GM19397 (cell line): Measurements from ENCODE around the gene PRLH.

Source experiments
- ATAC-seq: cut with Tn5 transposase; IDR thresholded peaks from one replicate; pipeline ENCODE4 v1.9.1; 2021; ENCODE audit warnings: mild to moderate bottlenecking, moderate library complexity; ENCODE audit not compliant: unreplicated experiment

Gene PRLH

DNA sequence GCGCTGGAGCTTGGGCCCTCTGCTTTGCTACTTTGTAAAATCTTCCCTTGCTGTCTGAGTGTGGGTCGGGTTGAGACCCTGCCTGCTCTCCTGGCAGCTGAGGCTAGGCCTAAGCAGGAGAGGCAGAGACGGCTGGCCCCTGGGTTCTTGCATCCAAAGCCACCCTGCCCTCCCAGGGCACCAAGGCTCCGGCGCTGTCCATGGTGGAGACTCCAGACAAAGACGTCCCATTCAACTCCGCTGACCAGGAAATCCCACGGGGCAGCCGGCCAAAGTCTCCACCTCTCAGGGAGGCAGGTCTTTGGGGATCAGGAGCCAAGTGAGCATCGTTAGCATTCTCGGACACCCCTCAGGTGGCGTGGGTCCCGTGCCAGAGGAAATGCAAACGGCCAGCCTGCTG, 2.6 kb upstream of the PRLH start:
- no peak for ATAC-seq

DNA sequence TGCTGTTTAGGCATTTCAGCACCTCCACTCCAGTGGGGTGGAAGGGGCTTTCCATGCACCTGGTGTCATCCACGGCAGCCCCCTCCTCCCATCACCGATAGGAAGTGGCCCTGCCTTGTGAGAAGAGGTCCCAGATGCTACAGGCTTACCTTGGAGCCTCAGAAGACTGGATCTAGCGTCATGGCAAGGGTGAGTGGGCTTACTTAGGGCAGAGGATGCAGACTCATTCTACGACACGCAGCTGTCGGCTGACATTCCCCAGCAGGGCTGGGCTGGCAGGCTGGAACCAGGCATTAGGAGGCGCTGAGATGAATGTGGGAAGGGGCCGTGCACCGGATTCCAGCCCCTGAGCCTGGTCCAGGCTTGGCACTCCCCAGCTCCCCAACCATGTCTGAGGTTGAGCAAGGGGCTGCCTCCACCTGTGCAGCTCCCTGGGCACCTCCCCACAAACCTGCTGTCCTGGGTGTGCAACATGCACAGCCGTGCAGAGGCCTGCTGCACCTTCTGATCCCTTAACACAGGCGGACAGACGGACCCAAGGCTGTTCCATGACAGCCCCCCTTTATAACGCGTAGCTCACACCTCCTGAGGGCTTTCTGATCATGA, 1.7 kb upstream of the PRLH start:
- ATAC-seq = no peak

DNA sequence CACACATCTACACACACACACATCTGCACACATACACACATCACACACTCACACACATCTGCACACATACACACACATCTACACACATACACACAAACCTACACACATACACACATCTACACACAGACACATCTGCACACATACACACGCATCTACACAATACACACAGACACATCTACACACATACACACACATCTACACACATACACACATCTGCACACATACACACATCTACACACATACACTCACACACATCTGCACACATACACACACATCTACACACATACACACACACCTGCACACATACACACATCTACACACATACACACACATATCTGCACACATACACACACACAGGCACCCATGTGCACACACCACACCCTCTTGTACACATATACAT, 400 bp upstream of the PRLH start:
- no peak for ATAC-seq

DNA sequence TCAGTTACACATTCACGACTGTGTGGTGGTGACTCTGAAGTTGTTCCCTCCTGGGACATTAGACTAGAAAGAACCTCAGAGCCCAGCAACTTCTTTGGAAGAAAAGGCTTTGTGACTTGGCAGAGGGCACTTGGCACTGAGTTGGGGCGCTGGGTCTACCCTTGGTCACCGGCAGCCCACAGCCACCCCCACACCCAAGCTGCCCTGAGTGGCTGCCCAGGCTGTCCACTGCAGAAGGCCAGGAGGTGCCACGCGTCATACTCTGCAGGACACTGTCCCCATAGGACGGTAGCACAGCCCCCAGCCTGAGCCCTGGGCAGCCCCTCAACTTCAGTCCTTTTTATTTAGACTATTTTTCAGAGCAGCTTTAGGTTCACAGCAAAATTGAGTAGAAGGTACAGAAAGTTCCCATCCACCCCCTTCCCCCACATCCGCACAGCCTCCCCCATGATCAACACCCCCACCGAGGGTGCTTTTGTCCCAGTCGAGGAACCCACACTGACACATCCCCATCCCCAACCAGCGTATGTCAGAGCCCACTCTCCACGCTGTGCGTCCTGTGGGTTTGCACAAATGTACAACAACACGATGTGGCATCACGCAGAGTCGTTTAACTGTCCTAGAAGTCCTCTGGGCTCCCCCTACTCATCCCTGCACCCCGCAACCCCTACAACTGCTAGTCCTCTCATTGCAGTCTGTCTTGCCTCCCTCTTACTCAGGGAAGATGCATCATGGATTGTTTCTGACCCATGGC, 1.1 kb downstream of the PRLH start:
- no peak for ATAC-seq

DNA sequence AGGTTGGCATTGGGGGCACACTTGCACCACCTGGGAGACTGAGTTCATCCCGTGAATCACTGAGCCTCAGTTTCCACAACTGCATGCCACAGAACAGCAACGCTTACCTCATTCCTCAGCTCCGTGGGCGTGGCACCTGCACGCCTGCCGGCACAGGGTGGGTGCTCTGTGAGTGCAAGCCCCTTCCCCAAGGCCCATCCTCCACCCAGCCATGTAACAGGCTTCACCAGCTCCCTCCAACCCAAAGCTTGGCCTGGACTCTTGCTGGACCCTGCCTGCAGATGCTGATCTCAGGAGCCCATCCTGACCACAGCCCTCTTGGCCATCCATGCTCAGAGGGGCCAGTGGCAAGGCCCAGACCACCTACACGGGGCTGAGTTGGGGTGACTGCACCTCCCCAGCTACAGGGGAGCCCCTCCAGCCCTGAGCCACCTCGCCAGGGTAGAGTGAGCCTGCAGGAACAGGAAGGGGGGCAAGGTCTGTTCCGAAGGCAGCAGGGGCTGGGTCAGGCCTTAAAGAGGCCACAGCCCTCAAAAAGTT, 1.8 kb downstream of the PRLH start:
- no peak for ATAC-seq

DNA sequence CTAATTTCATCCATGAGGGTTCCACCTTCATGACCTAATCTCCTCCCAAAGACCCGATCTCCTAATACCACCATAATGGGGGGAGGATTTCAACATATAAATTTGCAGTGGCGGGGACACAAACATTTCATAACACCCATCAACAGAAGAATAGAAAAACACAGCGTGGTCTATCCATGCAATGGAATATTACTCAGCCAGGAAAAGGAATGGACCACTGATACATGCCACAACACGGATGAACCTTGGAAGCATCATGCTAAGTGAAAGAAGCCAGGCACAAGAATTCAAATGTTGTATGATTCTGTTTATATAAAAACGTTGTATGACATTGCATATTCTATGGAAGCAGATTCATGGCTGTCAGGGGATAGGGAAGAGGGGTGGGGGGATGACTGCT, 2.7 kb downstream of the PRLH start:
- ATAC-seq = no peak

DNA sequence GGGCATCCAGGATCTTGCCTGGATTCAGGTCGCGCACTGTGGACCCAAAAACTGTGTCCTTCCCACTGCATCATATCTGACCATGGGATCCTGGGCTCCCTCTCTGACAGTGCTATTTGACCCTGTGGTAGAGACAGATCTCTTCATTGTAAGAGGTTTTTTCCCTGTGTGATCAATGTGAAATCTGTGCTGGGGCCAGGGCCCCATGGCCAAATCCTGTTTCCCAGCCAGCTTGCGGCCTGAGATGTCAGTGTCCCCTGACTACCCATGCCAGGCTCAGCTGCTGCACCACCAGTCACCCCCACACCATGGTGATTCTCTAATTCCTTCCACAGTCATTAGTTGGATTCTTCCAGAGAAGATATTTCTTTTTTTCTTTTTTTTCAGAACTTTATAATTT, 3.5 kb downstream of the PRLH start:
- no peak for ATAC-seq

DNA sequence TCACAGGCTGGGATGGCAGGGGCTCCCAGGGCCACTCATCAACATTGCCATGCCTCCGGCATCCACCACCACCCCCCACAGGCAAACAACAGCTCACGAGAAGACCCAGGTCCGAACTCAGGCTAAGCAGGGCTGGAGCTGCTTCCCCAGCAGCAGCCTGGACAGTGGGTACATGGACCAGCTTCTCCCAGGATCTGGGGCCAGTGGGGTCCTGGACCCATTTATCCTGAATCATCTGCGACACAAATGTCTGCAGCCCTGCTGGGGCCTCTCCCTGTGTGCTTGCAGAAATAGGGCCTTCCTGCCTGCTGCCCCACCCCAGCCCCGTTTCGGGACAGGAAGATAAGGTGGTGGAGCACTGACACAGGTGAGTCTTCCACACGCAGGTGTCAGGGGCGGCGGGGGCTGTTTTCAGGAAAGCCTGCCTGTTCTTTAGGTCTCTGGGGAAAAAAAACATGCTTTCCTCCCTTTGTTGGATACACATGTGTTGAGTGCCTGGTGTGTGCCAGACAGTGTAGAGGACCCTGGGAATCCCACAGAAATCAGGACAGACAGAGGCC, 4.5 kb downstream of the PRLH start:
- no peak for ATAC-seq

DNA sequence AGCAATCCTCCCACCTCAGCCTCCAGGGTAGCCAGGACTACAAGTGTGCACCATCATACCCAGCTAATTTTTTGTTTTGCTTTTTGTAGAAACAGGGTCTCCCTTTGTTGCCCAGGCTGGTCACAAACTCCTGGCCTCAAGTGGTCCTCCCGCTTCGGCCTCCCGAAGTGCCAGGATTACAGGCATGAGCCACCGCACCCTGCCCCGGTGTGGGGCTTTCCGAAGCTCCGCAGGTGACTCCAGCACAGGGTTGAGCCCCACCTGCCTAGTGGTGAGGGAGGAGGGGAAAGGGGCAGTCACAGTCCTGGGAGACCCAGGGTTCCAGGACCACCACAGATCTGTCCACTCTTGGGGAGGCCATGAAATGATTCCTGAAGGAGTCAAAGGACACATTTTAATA, 5.2 kb downstream of the PRLH start:
- no peak for ATAC-seq

DNA sequence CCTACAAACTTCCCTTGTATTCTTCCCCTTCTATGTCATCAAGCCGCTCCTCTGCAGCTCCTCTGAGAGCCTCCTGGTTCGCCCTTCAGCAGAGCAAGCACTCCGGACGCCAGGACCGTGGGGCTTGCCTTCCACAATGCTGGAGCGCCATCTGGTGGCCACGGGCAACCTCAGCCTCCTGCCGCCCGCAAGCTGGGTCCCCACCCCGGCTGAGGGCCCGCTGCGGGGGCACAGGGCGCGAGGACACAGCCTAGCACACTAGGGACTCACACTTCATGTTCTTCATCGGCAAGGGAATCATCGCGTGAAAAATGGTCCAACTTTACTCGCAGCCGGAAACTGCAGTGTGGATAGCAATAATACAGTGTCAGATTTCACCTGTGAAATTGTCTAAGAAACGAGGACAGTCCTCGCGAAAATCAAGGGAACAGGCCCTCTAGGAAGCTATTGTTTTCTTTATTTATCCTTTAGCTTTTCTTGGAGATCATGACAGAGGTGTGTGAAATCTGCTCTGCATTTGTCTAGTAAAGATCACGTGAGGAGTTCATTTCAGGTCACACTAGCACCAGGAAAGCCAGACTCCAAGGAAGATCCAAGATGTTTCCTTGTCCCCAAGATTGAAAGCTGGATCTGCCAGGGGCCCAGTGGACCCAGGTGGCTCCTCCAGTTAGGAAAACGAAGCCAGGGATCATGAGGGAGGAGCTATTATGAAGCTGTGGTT, 5.8 kb downstream of the PRLH start:
- no peak for ATAC-seq

DNA sequence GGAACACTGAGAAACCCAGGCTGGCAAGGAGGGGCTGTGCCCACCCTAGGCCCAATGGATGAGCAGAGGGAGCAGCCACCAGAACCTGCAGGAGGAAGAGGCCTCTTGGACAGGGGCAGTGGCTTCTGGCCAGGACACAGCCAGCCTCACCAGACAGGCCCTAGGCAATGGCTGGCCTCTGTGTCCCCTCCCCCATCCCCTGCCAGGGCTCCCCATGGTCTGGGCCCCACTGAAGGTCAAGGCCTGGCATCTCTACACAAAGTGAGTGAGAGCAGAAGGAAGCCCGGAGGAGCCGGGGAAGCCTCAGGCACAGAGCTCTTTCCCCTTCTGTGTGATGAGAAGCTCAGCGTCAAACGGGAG, 6.3 kb downstream of the PRLH start:
- no peak for ATAC-seq

DNA sequence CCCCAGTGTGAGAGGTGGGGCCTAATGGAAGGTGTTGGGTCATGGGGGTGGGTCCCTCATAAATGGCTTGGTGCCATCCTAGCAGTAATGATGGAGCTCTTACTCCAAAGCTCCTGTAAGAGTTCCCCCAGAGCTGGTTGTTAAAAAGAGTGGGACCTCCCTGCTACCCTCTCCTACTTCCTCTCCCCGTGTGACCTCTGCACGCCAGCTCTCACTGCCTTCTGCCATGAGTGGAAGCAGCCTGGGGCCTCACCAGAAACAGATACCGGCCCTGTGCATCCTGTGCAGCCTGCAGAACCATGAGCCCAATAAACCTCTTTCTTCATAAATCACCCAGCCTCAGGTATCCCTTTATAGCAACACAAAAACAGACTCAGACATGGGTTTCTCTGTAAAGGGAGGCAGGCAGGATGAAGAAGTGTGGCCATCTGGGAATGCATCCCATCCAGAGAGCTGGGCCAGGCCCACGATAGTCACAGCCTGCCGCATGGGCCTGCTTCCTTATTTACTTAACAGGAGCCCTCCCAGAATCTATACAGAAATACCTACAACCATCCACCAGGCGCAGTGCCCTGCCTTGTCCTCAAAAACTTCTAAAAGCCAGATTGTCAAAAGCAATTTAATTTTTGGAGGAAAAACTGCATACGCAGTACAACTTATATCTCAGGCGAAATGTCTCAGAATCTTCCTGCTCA, 7.5 kb downstream of the PRLH start:
- ATAC-seq = no peak

DNA sequence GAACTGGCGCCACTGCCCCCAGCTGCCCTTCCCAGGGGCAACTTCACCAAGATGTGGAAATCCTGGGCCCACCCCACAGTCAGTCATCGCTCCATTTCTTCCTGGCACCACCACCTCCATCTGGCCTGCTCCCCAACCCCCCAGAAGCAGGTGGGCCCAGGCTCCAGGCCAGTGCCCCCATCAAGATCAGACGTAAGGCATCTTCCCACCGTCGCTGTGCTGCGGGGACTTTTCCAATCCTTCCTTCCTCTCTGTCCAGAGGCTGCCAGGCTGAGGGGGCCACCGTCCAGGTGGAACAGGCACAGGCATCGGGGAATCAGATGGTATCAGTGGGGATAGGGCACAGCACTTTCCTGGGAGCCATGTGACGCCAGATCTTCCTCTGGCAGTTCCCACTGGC, 8.1 kb downstream of the PRLH start:
- no peak for ATAC-seq

DNA sequence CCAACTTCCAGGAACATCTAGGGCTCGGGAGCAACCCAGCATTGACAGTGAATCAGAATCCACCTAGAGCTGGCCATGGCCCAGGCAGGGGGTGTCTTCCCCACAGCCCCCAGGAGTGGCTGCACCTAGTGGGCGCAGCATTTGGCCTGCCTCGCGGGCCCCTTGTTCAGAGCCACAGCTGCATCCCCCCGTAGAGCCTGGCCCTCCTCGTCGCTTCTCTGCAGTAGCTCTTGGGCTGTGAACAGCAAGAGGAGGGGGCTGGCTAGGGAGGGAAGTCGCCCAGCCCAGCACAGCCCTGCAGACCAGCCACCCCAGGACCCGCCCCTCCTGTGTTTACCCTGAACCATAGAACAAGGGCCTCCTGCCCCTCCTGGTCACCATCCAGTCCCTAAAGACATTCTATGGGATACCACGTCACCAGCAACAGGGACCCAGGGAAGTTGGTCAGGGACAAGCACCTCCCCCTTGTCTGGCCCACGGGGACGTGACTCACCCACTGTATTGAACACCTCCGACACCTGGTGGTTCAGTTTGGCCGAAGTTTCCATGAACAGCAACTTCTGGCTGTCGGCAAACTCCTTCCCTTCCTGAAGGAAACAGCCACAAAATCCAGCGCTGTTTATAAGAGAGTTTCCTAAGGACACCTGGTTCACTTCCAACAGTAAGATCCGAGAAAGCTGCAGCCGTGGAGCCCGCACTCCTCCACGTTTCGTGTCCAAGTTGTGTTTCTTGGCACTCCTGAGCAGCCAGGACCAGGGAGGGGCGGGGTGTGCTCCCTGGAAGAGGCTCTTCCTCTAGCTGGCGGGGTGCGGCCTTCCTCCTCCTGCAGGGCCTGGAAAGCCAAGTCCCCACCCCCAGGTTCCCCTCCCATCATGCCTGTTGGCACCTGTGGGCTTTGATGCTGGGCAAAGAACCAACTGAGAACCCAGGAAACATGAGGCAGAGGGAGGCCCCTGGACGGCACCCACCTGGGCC, 8.8 kb downstream of the PRLH start:
- no peak for ATAC-seq

DNA sequence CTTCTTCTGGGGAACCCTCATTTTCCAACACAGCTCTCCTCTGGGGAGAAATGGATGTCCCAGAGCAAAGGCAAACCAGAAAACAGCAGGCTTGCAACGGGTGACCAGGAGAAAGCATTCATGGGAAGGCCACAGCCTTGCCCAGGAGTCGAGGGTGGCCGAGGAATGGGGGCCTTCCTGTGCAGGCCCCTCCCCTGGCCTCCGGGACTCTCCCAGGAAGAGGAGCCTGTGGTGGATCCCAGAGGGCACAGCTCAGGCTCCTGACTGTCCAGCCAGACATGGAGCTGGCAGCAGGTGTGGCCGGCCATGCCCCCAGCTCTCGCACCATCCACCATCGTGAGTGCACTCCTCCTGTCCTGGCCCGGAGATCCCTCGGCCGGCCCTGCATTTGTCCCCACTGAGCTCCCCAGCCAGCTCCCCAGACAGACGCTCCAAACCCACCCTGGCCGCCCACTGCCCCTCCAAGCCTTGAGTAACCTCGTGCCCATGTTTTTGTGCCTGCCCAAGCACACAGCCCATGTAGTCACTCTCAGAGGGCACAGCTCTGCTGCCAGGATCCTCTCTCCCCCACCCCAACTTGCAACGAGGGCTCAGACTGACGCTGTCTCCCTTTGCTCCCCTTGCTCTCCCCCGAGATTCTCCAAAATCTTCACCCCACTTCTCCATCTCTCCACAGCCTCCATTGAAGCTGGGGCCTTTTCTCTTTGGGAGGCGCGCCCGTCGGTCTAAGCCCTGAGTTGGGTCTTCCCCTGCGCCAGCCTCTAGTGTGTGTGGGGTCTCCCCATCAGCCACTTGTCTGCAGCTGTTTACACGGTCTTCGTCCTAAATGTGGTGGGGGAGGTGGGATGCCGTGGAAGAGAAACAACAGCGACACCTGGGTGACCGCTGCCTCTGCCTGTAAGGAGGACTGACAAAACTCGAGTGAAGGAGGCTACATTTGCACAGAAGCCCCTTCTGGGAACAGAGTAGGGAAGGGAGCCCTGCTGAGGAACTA, 9.8 kb downstream of the PRLH start:
- no peak for ATAC-seq

DNA sequence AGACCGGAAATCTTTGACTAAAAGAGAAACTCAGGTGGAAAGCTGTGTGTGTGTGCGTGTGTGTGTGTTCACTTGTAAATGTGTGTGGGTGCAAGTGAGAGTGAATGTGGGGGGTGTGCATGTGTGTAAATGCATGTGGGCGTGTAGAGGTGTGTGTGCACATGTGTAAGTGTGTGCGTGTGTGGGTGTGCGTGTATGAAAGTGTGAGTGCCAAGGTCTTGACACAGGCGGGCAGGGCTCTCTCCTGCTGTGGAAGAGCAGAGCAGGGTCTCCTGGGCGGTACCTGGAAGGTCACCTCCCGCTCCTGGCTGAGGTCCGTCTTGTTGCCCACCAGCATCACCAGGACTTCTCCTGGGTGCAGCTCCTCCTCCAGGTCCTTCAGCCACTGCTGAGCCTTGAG, 10.6 kb downstream of the PRLH start:
- ATAC-seq = no peak

DNA sequence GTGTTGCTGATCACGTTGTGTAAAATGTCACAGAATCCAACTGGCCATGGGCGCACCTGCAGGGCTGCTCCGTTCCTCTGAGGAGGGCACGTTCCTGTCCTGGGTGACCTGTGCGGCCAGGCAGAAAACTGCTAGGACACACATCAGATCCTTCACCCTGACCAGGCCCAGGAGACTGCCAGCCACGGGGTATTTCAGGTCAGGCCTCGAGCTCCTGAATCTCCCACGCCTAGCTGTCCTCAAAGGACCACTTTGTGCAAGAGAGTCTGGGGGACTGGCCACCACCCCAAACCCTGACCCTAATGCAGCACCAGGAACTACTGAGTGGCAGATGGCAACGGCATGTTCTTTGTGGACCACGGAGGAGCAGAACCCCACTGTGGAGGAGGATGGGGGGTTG, 11.1 kb downstream of the PRLH start:
- ATAC-seq = no peak

DNA sequence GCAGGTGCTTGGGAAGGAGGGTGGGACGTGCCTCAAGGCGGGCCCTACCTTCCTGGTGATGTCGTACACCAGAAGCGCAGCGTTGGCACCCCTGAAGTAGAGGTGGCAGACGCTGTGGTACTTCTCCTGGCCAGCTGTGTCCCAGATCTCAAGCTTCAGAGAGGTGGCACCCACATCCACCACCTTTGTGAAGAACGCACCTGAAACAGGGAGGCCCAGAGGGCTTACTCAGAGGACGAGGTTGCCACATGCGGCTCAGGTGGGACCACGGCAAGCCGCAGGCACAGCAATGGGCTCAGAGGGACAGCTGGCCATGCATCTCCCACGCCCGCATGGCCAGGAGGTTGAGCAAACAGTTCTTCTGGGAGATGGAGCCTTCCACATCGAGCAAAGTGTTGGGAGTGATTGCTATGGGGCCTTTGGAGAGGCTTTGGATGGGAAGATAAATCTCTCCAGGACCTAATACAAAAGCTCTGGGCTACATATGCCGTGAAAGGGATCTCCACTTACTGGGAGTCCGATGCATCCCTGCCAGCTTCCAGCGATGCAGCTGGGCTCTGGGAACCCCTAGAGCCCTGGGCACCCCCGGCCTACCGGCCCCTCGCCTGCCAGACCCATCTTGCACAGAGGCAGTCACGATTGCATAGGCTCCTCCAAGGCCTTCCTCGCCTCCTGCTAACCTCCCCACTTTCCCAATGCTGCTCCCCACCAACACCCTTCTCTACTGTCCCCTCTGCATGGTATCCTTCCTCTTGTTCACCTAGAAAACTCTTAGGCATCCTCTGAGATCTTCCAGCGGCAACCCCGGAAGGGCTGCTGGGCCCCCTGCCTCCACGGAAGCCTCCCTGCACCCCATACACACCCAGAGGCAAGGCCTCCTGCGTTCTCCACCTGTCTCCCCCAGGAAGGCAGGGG, 11.8 kb downstream of the PRLH start:
- no peak for ATAC-seq
